HepG2 (cell line): Measurements from ENCODE around the gene RECQL5. TPM values are rescaled to one million over a fixed set of nuclear protein-coding genes. Genes with fewer than 3 reads are reported as not detected.
A peak's percentile ranks its signal among the peaks of the same experiment; 100 is the strongest.

Experiments used
- ATF7-NPFF ChIP-seq: sonication (generic); formaldehyde crosslinking; IDR thresholded peaks from 2 replicates; pipeline ENCODE4 v1.8.1; 2023; ENCODE audit warnings: mild to moderate bottlenecking, low read depth, missing genetic modification reagents, moderate library complexity
- BCL6 ChIP-seq: IDR thresholded peaks from 2 replicates; pipeline ENCODE4 v1.6.1; 2016; ENCODE audit warnings: missing genetic modification reagents, missing compliant biosample characterization
- IKZF4 ChIP-seq: sonication (generic); formaldehyde crosslinking; IDR thresholded peaks from 2 replicates; pipeline ENCODE4 v1.5.1; 2020; ENCODE audit warnings: borderline replicate concordance, mild to moderate bottlenecking, low read depth, missing genetic modification reagents; ENCODE audit errors: not compliant biosample characterization
- PHB2 ChIP-seq: fragments of 450-650 bp; IDR thresholded peaks from 2 replicates; pipeline ENCODE4 v1.6.1; 2018; ENCODE audit not compliant: partially characterized antibody
- SAFB2 ChIP-seq: sonication (generic); formaldehyde crosslinking; IDR thresholded peaks from 2 replicates; pipeline ENCODE4 v1.5.1; 2020; ENCODE audit warnings: missing genetic modification reagents, low read depth, mild to moderate bottlenecking, borderline replicate concordance
- TCF12 ChIP-seq, 2 experiments: fragments of 450-650 bp in 1 of 2; sonication (generic) in 1 of 2; formaldehyde crosslinking in 1 of 2; IDR thresholded peaks; 2 replicates each; pipeline versions ENCODE4 v1.6.1 to v1.8.0; 2017 to 2022; ENCODE audit warnings: antibody characterized with exemption in 1 of 2, mild to moderate bottlenecking in 1 of 2, missing genetic modification reagents in 1 of 2, moderate library complexity in 1 of 2
- ZNF510 ChIP-seq: sonication (generic); formaldehyde crosslinking; IDR thresholded peaks from 2 replicates; pipeline ENCODE4 v1.4.0; 2020; ENCODE audit warnings: low read depth, mild to moderate bottlenecking, missing genetic modification reagents
- ZNF709 ChIP-seq: sonication (generic); formaldehyde crosslinking; IDR thresholded peaks from 2 replicates; pipeline ENCODE4 v1.5.0; 2020; ENCODE audit warnings: mild to moderate bottlenecking, missing genetic modification reagents
- ZNF761 ChIP-seq: sonication (generic); formaldehyde crosslinking; conservative IDR thresholded peaks from 2 replicates; pipeline ENCODE4 v1.4.0; 2020; ENCODE audit warnings: mild to moderate bottlenecking, missing genetic modification reagents
- ZNF839 ChIP-seq: sonication (generic); formaldehyde crosslinking; IDR thresholded peaks from 2 replicates; pipeline ENCODE4 v1.4.0; 2020; ENCODE audit warnings: missing genetic modification reagents, mild to moderate bottlenecking, borderline replicate concordance
- ZSCAN31 ChIP-seq: sonication (generic); formaldehyde crosslinking; IDR thresholded peaks from 2 replicates; pipeline ENCODE4 v1.5.0; 2020; ENCODE audit warnings: low read depth, mild to moderate bottlenecking, missing genetic modification reagents
- polyA plus RNA-seq, 8 experiments: library from polyadenylated mRNA; depleted of rRNA in 3 of 8; stranded (reverse) in 7 of 8; unstranded in 1 of 8; fragments of >200 nt; fragmentation: Illumina TruSeq in 4 of 8; extraction: Trizol in 4 of 8; gene quantifications; 2 replicates each; pipeline versions ENCODE4 v1.2.1 to v1.2.3, GENCODE V29; 2011 to 2016; ENCODE audit warnings: low read depth in 4 of 8, missing spikeins in 1 of 8, mixed read lengths in 1 of 8; ENCODE audit not compliant: insufficient read depth in 1 of 8
- total RNA-seq, 5 experiments: library from RNA; depleted of rRNA; stranded (reverse); fragments of >200 nt; fragmentation: Illumina TruSeq; extraction: Trizol; gene quantifications; 2 replicates each; pipeline ENCODE4 v1.2.3, GENCODE V29; 2016; ENCODE audit warnings: low read depth in 1 of 5
- TF ChIP-seq, protein P1 (sequence below): IDR thresholded peaks from 2 replicates; pipeline ENCODE4 v1.6.1; 2016; ENCODE audit warnings: low read depth, control low read depth
- TF ChIP-seq, protein P2 (sequence below): sonication (generic); formaldehyde crosslinking; IDR thresholded peaks from 2 replicates; pipeline ENCODE4 v1.4.0; 2020; ENCODE audit warnings: mild to moderate bottlenecking, low read depth, missing genetic modification reagents
- TF ChIP-seq, protein P3 (sequence below): sonication (generic); formaldehyde crosslinking; IDR thresholded peaks from 2 replicates; pipeline ENCODE4 v1.5.1; 2020; ENCODE audit warnings: mild to moderate bottlenecking, missing genetic modification reagents, moderate library complexity
- TF ChIP-seq, protein P4 (sequence below): sonication (generic); formaldehyde crosslinking; IDR thresholded peaks from 2 replicates; pipeline ENCODE4 v1.9.0; 2021; ENCODE audit warnings: missing genetic modification reagents, borderline replicate concordance
- TF ChIP-seq, protein P5 (sequence below): sonication (generic); formaldehyde crosslinking; IDR thresholded peaks from 2 replicates; pipeline ENCODE4 v1.4.0; 2020; ENCODE audit warnings: missing genetic modification reagents
- TF ChIP-seq, protein P6 (sequence below): IDR thresholded peaks from 2 replicates; pipeline ENCODE4 v1.6.1; 2018; ENCODE audit warnings: missing genetic modification reagents, mild to moderate bottlenecking, missing compliant biosample characterization

Gene RECQL5
- total and polyA plus RNA-seq, 2 of the 13 experiments (the other 11 are each of a cell fraction or from before 2014, with no cell fraction given) = 27.7 to 32.0 TPM

DNA sequence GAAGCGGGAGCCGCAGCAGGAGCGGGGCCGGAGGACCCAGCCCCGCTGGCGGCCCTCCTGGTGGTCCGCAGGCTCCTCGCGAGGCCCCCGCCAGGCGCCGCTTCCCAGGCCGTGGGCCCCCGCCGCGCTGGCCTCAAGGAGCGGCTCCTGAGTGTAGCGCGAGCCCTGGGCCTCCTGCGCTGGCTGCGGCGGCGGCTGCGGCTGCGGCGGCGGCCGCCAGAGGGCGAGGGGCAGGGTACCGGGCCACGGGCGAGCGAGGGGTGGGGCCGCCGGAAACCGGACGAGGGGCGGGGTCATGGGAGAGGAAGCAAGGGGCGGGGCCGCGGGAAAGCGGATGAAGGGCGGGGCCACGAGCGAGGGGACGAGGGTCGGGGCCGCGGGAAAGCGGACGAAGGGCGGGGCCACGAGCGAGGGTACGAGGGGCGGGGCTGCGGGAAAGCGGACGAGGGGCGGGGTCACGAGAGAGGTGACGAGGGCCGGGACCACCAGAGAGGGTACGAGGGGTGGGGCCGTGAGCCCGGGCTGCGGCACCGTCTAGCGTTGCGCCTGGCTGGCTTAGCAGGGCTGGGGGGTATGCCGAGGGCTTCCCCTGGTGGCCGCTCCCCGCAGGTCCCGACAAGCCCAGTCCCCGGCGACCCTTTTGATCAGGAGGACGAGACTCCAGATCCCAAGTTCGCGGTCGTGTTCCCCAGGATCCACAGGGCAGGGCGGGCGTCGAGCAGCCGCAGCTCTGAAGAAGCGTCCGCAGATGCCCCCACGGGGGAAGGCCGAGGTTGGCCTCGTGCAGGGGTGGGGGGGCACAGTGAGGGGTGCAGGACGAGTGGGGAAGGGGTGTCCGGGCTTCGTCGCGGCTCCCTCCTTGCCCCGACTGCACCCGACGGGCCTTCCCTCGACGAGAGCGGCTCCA lies 77.7 kb downstream of the RECQL5 start (continued):
- TF ChIP-seq ATF7-NPFF (CRISPR knock-in tag) (0 out of 2 replicates have a peak, but pooled peaks have one; percentile 15), ZNF510 (CRISPR knock-in tag) (0 out of 2 replicates have a peak, but pooled peaks have one; percentile 34), ZNF709 (CRISPR knock-in tag) (0 out of 2 replicates have a peak, but pooled peaks have one; percentile 31), TCF12 (IDR thresholded peaks at IDR 0.05) (no peak), TCF12 (CRISPR knock-in tag; IDR thresholded peaks at IDR 0.05) (0 out of 2 replicates have a peak, but pooled peaks have one; percentile 11), ZSCAN31 (peak; percentile 89), BCL6 (CRISPR knock-in tag) (no peak), IKZF4 (CRISPR knock-in tag) (peak; percentile 71), ZNF761 (CRISPR knock-in tag) (no peak; the same call in 1 of the 2 replicates), PHB2 (no peak), SAFB2 (CRISPR knock-in tag) (peak; percentile 40; the same call in 1 of the 2 replicates), ZNF839 (CRISPR knock-in tag) (no peak)
- TF ChIP-seq, protein P1, sequence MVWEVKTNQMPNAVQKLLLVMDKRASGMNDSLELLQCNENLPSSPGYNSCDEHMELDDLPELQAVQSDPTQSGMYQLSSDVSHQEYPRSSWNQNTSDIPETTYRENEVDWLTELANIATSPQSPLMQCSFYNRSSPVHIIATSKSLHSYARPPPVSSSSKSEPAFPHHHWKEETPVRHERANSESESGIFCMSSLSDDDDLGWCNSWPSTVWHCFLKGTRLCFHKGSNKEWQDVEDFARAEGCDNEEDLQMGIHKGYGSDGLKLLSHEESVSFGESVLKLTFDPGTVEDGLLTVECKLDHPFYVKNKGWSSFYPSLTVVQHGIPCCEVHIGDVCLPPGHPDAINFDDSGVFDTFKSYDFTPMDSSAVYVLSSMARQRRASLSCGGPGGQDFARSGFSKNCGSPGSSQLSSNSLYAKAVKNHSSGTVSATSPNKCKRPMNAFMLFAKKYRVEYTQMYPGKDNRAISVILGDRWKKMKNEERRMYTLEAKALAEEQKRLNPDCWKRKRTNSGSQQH (CRISPR knock-in tag) = no peak
- TF ChIP-seq, protein P2, sequence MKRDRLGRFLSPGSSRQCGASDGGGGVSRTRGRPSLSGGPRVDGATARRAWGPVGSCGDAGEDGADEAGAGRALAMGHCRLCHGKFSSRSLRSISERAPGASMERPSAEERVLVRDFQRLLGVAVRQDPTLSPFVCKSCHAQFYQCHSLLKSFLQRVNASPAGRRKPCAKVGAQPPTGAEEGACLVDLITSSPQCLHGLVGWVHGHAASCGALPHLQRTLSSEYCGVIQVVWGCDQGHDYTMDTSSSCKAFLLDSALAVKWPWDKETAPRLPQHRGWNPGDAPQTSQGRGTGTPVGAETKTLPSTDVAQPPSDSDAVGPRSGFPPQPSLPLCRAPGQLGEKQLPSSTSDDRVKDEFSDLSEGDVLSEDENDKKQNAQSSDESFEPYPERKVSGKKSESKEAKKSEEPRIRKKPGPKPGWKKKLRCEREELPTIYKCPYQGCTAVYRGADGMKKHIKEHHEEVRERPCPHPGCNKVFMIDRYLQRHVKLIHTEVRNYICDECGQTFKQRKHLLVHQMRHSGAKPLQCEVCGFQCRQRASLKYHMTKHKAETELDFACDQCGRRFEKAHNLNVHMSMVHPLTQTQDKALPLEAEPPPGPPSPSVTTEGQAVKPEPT (CRISPR knock-in tag) = peak; percentile 42; the same call in 1 of the 2 replicates
- TF ChIP-seq, protein P3, sequence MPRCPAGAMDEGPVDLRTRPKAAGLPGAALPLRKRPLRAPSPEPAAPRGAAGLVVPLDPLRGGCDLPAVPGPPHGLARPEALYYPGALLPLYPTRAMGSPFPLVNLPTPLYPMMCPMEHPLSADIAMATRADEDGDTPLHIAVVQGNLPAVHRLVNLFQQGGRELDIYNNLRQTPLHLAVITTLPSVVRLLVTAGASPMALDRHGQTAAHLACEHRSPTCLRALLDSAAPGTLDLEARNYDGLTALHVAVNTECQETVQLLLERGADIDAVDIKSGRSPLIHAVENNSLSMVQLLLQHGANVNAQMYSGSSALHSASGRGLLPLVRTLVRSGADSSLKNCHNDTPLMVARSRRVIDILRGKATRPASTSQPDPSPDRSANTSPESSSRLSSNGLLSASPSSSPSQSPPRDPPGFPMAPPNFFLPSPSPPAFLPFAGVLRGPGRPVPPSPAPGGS (CRISPR knock-in tag) = no peak
- TF ChIP-seq, protein P4, sequence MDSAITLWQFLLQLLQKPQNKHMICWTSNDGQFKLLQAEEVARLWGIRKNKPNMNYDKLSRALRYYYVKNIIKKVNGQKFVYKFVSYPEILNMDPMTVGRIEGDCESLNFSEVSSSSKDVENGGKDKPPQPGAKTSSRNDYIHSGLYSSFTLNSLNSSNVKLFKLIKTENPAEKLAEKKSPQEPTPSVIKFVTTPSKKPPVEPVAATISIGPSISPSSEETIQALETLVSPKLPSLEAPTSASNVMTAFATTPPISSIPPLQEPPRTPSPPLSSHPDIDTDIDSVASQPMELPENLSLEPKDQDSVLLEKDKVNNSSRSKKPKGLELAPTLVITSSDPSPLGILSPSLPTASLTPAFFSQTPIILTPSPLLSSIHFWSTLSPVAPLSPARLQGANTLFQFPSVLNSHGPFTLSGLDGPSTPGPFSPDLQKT (CRISPR knock-in tag) = no peak
- TF ChIP-seq, protein P5, sequence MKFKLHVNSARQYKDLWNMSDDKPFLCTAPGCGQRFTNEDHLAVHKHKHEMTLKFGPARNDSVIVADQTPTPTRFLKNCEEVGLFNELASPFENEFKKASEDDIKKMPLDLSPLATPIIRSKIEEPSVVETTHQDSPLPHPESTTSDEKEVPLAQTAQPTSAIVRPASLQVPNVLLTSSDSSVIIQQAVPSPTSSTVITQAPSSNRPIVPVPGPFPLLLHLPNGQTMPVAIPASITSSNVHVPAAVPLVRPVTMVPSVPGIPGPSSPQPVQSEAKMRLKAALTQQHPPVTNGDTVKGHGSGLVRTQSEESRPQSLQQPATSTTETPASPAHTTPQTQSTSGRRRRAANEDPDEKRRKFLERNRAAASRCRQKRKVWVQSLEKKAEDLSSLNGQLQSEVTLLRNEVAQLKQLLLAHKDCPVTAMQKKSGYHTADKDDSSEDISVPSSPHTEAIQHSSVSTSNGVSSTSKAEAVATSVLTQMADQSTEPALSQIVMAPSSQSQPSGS (CRISPR knock-in tag) = no peak
- TF ChIP-seq, protein P6, sequence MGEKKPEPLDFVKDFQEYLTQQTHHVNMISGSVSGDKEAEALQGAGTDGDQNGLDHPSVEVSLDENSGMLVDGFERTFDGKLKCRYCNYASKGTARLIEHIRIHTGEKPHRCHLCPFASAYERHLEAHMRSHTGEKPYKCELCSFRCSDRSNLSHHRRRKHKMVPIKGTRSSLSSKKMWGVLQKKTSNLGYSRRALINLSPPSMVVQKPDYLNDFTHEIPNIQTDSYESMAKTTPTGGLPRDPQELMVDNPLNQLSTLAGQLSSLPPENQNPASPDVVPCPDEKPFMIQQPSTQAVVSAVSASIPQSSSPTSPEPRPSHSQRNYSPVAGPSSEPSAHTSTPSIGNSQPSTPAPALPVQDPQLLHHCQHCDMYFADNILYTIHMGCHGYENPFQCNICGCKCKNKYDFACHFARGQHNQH = no peak; the same call in 1 of the 2 replicates
